Ishikawa (cell line): ENCODE data around the gene HTT-AS.

Experiments
- EP300 ChIP-seq: IDR thresholded peaks from 2 replicates; pipeline ENCODE4 v1.6.1; 2012; ENCODE audit warnings: borderline replicate concordance
- MAX ChIP-seq: IDR thresholded peaks from 2 replicates; pipeline ENCODE4 v1.6.1; 2012
- REST ChIP-seq: IDR thresholded peaks from 2 replicates; pipeline ENCODE4 v1.6.1; 2012; ENCODE audit warnings: low read depth, mild to moderate bottlenecking
- TEAD4 ChIP-seq: IDR thresholded peaks from 2 replicates; pipeline ENCODE4 v1.6.1; 2012

GRCh38 chr4:3114377-3114776 is 40.0 kb upstream of the HTT-AS start:
- TF ChIP-seq MAX = no peak
- TF ChIP-seq EP300 = no peak
- TF ChIP-seq REST = no peak
- TF ChIP-seq TEAD4 = no peak
